MCF 10A (cell line): ENCODE data around the gene TRIM31. TPM values are rescaled to one million over a fixed set of nuclear protein-coding genes. Genes with fewer than 3 reads are reported as not detected.

Source experiments
- BruUV-seq: library from RNA; stranded (reverse); fragments of 400-500 nt; replicated peaks from 2 replicates; lab custom pipeline; 2021; lab: Mats Ljungman, UMichigan
- CTCF ChIA-PET: fragments of 300-600 bp; sonication (Branson Sonifier 250); formaldehyde crosslinking; extraction: SDS; loops from one replicate; lab custom pipeline; 2021; ENCODE audit warnings: antibody characterized with exemption, inconsistent platforms; lab: Yijun Ruan, JAX
- POLR2A ChIA-PET: fragments of 300-600, 350-650 bp; sonication (Branson Sonifier 250); formaldehyde crosslinking; extraction: SDS; loops from one replicate; lab custom pipeline; 2020; ENCODE audit warnings: antibody characterized with exemption, inconsistent platforms; lab: Yijun Ruan, JAX
- DNase-seq: peaks from one replicate; pipeline ENCODE4 v3.0.0-alpha.2; 2018; ENCODE audit not compliant: unreplicated experiment
- H3K27ac Mint-ChIP-seq: one replicate; pipeline ENCODE4 v1.8.0; 2022; ENCODE audit warnings: mild to moderate bottlenecking, low read depth, mixed read lengths; ENCODE audit not compliant: unreplicated experiment
- H3K27me3 Mint-ChIP-seq: one replicate; pipeline ENCODE4 v1.8.0; 2022; ENCODE audit warnings: mixed read lengths; ENCODE audit not compliant: insufficient read depth, unreplicated experiment
- H3K36me3 Mint-ChIP-seq: one replicate; pipeline ENCODE4 v1.8.0; 2022; ENCODE audit warnings: mild to moderate bottlenecking, moderate library complexity, mixed read lengths; ENCODE audit not compliant: insufficient read depth, unreplicated experiment
- H3K4me1 Mint-ChIP-seq: one replicate; pipeline ENCODE4 v1.8.0; 2022; ENCODE audit warnings: mixed read lengths; ENCODE audit not compliant: insufficient read depth, unreplicated experiment
- H3K4me3 Mint-ChIP-seq: one replicate; pipeline ENCODE4 v1.8.0; 2022; ENCODE audit warnings: mild to moderate bottlenecking, moderate library complexity, mixed read lengths; ENCODE audit not compliant: unreplicated experiment
- H3K9me3 Mint-ChIP-seq: one replicate; pipeline ENCODE4 v1.8.0; 2022; ENCODE audit warnings: mixed read lengths; ENCODE audit not compliant: unreplicated experiment
- CTCF ChIP-seq: fragments of 200-600 bp; IDR thresholded peaks from one replicate; pipeline ENCODE4 v1.8.0; 2022; ENCODE audit warnings: antibody characterized with exemption, mild to moderate bottlenecking; ENCODE audit not compliant: unreplicated experiment
- intact Hi-C: fragments of 100-400 bp; cut with micrococcal nuclease; formaldehyde crosslinking; loops from 2 replicates; pipeline ENCODE4 v1.14.1; 2022
- total RNA-seq: library from RNA; stranded (reverse); gene quantifications from 2 replicates; pipeline ENCODE4 v1.2.3, GENCODE V29; 2022

Gene TRIM31
- total RNA-seq, 1 experiment from 2014 or later, result not detected

GRCh38 chr6:30060606-30061091 lies 52.2 kb downstream of the TRIM31 start:
- intact Hi-C loops, result no loop called here
- Mint-ChIP-seq H3K27ac (peak overlapping the region; percentile 92), H3K4me1 (peaks cover 6% of the 10 kb centered on the region), H3K4me3 (peak overlapping the region; percentile 96), H3K36me3 (peaks cover 40% of the 10 kb centered on the region), H3K27me3 (no peaks in the 10 kb centered on the region), H3K9me3 (no peaks in the 10 kb centered on the region)
- ChIA-PET CTCF (interaction anchor here (0.6 to 2.9 kb wide), 6 partner anchors 14 to 160 kb away, joined by 3 to 12 read pairs (median 4); no protein-coding TSS in a partner anchor), POLR2A (interaction anchor here (0.5 to 6.2 kb wide), 36 partner anchors 9 to 1725 kb away, joined by 3 to 101 read pairs (median 5); partner anchors contain the start of genes RNF39, TRIM26 and TRIM39)
- no peak for DNase-seq
- TF ChIP-seq CTCF, result no peak
- TSS peak; percentile 78 for BruUV-seq

- H3K27me3 Mint-ChIP-seq, result no peaks in the 10 kb centered on the region
- DNase-seq, result no peak
- no peak overlapping the region for H3K27ac Mint-ChIP-seq
- H3K36me3 Mint-ChIP-seq, result peaks cover 46% of the 10 kb centered on the region
- H3K4me1 Mint-ChIP-seq, result no peaks in the 10 kb centered on the region
- POLR2A ChIA-PET, result interaction anchor here (1.5 kb wide), 1 partner anchor 9 kb away, joined by 5 read pairs; no protein-coding TSS in a partner anchor
- intact Hi-C loops, result no loop called here
- CTCF ChIA-PET, result no interaction called here
- no peaks in the 10 kb centered on the region for H3K9me3 Mint-ChIP-seq
- no TSS peak for BruUV-seq
- TF ChIP-seq CTCF, result no peak
- H3K4me3 Mint-ChIP-seq, result no peak overlapping the region
These were observed 57.4 kb downstream of the TRIM31 start for GRCh38 chr6:30055513-30055912.

- intact Hi-C loops, result no loop called here
- CTCF ChIA-PET, result interaction anchor here (1.9 kb wide), 1 partner anchor 78 kb away, joined by 4 read pairs; no protein-coding TSS in a partner anchor
- no peaks in the 10 kb centered on the region for H3K4me1 Mint-ChIP-seq
- no peak overlapping the region for H3K27ac Mint-ChIP-seq
- no peak for TF ChIP-seq CTCF
- no peaks in the 10 kb centered on the region for H3K9me3 Mint-ChIP-seq
- no peak overlapping the region for H3K4me3 Mint-ChIP-seq
- no peaks in the 10 kb centered on the region for H3K27me3 Mint-ChIP-seq
- POLR2A ChIA-PET, result interaction anchor here (0.8 to 2.9 kb wide), 3 partner anchors 7 to 12 kb away, joined by 3 to 18 read pairs (median 8); partner anchors contain the start of genes POLR1H and PPP1R11
- no peak for DNase-seq
- BruUV-seq, result no TSS peak
- peaks cover 46% of the 10 kb centered on the region for H3K36me3 Mint-ChIP-seq
These were observed 59.2 kb downstream of the TRIM31 start for GRCh38 chr6:30053682-30054081.

Other genes with a start within 250 kb of the TRIM31 start
- gene HLA-A, start 170.6 kb downstream of the TRIM31 start, total RNA-seq, result 139 and 217 TPM in 2 replicates
- gene POLR1H, start 51.8 kb downstream of the TRIM31 start, total RNA-seq, result 60.9 and 68.3 TPM in 2 replicates
- 60.1 and 82.2 TPM in 2 replicates for gene PPP1R11, start 45.9 kb downstream of the TRIM31 start, total RNA-seq
- gene RNF39, start 37.3 kb downstream of the TRIM31 start, total RNA-seq, result 2.3 and 3.6 TPM in 2 replicates
- gene TRIM40, start 23.1 kb upstream of the TRIM31 start, total RNA-seq, result not detected in 2 replicates
- gene TRIM10, start 48.1 kb upstream of the TRIM31 start, total RNA-seq, result not detected in 2 replicates
- 0.79 TPM in 1 of 2 replicates, not detected in the other for gene TRIM15, start 50.5 kb upstream of the TRIM31 start, total RNA-seq
- 48.6 and 60.6 TPM in 2 replicates for gene TRIM26, start 100.3 kb upstream of the TRIM31 start, total RNA-seq
- 14.7 and 18.6 TPM in 2 replicates for gene TRIM39, start 213.8 kb upstream of the TRIM31 start, total RNA-seq
- gene RPP21, start 232.1 kb upstream of the TRIM31 start, total RNA-seq, result 63.0 and 74.1 TPM in 2 replicates